ENCODE data around the gene SF3B6. TPM values are rescaled to one million over a fixed set of nuclear protein-coding genes. Genes with fewer than 3 reads are reported as not detected.

Gene SF3B6
- total and polyA plus RNA-seq, 2 experiments from 2014 or later = 140 to 565 TPM

DNA sequence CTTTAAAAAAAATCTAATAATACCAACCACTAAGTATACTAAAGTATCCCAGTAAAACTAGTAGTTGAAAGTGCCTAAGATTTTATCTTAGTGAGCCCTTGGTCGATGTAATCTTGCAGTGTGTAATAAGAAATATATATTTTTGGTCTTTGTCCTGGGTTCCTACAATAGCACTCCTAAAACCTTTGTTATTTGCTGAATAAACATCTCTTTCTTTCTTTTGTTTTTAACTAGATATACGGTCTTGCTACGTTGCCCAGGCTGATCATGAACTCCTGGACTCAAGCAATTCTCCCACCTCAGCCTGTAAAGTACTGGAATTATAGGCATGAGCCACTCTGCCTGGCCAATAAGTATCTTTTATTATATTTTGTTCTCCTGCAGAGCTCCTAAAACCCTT, 10.9 kb upstream of the SF3B6 start:
- no peak for ATAC-seq
- peaks cover 17% of the 10 kb centered on the region for H3K36me3 Mint-ChIP-seq (ENCODE audit: low read depth)

More for the DNA sequence above, 10.9 kb upstream of the SF3B6 start:
- Mint-ChIP-seq H3K4me1 (peaks cover 19% of the 10 kb centered on the region), H3K27ac (no peak overlapping the region), H3K9me3 (no peaks in the 10 kb centered on the region), H3K4me3 (no peak overlapping the region), H3K27me3 (ENCODE audit: insufficient read depth, low read depth, poor library complexity) (peaks cover 7% of the 10 kb centered on the region)
- H3F3A ChIP-seq (replicated peaks; ENCODE audit: low read depth) = peaks cover 12% of the 10 kb centered on the region; the same call in 1 of the 2 replicates
- H3K4me2 ChIP-seq = no peak overlapping the region
- TF ChIP-seq EZH2 (IDR thresholded peaks at IDR 0.05; ENCODE audit: low read depth, unreplicated experiment) (no peak), POLR2AphosphoS5 (IDR thresholded peaks at IDR 0.05; ENCODE audit: low read depth) (no peak), NANOG (IDR thresholded peaks at IDR 0.05; ENCODE audit: borderline replicate concordance) (no peak), JUNB (IDR thresholded peaks at IDR 0.05; ENCODE audit: unreplicated experiment) (no peak), EZH2phosphoT487 (IDR thresholded peaks at IDR 0.05; ENCODE audit: unreplicated experiment) (no peak), ZNF331 (CRISPR knock-in tag; IDR thresholded peaks at IDR 0.05; ENCODE audit: low read depth) (no peak), ZNF114 (CRISPR knock-in tag; IDR thresholded peaks at IDR 0.05) (no peak), CREB1 (CRISPR knock-in tag; IDR thresholded peaks at IDR 0.05; ENCODE audit: low read depth) (no peak), STAT1 (IDR thresholded peaks at IDR 0.05; ENCODE audit: unreplicated experiment) (no peak)
- TF ChIP-seq, protein P1, sequence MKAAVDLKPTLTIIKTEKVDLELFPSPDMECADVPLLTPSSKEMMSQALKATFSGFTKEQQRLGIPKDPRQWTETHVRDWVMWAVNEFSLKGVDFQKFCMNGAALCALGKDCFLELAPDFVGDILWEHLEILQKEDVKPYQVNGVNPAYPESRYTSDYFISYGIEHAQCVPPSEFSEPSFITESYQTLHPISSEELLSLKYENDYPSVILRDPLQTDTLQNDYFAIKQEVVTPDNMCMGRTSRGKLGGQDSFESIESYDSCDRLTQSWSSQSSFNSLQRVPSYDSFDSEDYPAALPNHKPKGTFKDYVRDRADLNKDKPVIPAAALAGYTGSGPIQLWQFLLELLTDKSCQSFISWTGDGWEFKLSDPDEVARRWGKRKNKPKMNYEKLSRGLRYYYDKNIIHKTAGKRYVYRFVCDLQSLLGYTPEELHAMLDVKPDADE (IDR thresholded peaks at IDR 0.05) = no peak
- TF ChIP-seq, protein P2, sequence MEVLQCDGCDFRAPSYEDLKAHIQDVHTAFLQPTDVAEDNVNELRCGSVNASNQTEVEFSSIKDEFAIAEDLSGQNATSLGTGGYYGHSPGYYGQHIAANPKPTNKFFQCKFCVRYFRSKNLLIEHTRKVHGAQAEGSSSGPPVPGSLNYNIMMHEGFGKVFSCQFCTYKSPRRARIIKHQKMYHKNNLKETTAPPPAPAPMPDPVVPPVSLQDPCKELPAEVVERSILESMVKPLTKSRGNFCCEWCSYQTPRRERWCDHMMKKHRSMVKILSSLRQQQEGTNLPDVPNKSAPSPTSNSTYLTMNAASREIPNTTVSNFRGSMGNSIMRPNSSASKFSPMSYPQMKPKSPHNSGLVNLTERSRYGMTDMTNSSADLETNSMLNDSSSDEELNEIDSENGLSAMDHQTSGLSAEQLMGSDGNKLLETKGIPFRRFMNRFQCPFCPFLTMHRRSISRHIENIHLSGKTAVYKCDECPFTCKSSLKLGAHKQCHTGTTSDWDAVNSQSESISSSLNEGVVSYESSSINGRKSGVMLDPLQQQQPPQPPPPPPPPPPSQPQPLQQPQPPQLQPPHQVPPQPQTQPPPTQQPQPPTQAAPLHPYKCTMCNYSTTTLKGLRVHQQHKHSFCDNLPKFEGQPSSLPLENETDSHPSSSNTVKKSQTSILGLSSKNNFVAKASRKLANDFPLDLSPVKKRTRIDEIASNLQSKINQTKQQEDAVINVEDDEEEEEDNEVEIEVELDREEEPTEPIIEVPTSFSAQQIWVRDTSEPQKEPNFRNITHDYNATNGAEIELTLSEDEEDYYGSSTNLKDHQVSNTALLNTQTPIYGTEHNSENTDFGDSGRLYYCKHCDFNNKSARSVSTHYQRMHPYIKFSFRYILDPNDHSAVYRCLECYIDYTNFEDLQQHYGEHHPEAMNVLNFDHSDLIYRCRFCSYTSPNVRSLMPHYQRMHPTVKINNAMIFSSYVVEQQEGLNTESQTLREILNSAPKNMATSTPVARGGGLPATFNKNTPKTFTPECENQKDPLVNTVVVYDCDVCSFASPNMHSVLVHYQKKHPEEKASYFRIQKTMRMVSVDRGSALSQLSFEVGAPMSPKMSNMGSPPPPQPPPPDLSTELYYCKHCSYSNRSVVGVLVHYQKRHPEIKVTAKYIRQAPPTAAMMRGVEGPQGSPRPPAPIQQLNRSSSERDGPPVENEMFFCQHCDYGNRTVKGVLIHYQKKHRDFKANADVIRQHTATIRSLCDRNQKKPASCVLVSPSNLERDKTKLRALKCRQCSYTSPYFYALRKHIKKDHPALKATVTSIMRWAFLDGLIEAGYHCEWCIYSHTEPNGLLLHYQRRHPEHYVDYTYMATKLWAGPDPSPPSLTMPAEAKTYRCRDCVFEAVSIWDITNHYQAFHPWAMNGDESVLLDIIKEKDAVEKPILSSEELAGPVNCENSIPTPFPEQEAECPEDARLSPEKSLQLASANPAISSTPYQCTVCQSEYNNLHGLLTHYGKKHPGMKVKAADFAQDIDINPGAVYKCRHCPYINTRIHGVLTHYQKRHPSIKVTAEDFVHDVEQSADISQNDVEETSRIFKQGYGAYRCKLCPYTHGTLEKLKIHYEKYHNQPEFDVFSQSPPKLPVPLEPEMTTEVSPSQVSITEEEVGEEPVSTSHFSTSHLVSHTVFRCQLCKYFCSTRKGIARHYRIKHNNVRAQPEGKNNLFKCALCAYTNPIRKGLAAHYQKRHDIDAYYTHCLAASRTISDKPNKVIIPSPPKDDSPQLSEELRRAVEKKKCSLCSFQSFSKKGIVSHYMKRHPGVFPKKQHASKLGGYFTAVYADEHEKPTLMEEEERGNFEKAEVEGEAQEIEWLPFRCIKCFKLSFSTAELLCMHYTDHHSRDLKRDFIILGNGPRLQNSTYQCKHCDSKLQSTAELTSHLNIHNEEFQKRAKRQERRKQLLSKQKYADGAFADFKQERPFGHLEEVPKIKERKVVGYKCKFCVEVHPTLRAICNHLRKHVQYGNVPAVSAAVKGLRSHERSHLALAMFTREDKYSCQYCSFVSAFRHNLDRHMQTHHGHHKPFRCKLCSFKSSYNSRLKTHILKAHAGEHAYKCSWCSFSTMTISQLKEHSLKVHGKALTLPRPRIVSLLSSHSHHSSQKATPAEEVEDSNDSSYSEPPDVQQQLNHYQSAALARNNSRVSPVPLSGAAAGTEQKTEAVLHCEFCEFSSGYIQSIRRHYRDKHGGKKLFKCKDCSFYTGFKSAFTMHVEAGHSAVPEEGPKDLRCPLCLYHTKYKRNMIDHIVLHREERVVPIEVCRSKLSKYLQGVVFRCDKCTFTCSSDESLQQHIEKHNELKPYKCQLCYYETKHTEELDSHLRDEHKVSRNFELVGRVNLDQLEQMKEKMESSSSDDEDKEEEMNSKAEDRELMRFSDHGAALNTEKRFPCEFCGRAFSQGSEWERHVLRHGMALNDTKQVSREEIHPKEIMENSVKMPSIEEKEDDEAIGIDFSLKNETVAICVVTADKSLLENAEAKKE (CRISPR knock-in tag; IDR thresholded peaks at IDR 0.05) = no peak
- TF ChIP-seq, protein P3, sequence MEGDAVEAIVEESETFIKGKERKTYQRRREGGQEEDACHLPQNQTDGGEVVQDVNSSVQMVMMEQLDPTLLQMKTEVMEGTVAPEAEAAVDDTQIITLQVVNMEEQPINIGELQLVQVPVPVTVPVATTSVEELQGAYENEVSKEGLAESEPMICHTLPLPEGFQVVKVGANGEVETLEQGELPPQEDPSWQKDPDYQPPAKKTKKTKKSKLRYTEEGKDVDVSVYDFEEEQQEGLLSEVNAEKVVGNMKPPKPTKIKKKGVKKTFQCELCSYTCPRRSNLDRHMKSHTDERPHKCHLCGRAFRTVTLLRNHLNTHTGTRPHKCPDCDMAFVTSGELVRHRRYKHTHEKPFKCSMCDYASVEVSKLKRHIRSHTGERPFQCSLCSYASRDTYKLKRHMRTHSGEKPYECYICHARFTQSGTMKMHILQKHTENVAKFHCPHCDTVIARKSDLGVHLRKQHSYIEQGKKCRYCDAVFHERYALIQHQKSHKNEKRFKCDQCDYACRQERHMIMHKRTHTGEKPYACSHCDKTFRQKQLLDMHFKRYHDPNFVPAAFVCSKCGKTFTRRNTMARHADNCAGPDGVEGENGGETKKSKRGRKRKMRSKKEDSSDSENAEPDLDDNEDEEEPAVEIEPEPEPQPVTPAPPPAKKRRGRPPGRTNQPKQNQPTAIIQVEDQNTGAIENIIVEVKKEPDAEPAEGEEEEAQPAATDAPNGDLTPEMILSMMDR (conservative IDR thresholded peaks at IDR 0.05; ENCODE audit: low read depth in 2 of 2) = no peak
- no peaks in the 10 kb centered on the region for H3K9me2 ChIP-seq (ENCODE audit: insufficient read depth)
- peaks cover 11% of the 10 kb centered on the region for H3K4me1 ChIP-seq (ENCODE audit: insufficient read depth)
- peaks cover 4% of the 10 kb centered on the region for H3K79me2 ChIP-seq (replicated peaks; ENCODE audit: insufficient read depth)
- H4K20me1 ChIP-seq (replicated peaks; ENCODE audit: insufficient read depth) = no peaks in the 10 kb centered on the region
- no peak for DNase-seq (ENCODE audit: low spot score)
- H3K4me3 ChIP-seq = no peak overlapping the region
- no peaks in the 10 kb centered on the region for H3K27me3 ChIP-seq (ENCODE audit: insufficient read depth)
- H2AFZ ChIP-seq = no peak overlapping the region
- H3K27ac ChIP-seq (ENCODE audit: low read depth) = no peak overlapping the region
- 0 out of 2 replicates have a peak, but pooled peaks cover 6% of the 10 kb centered on the region for H3K36me3 ChIP-seq (ENCODE audit: insufficient read depth)
